Measurements from ENCODE around the gene RAB27A. TPM values are rescaled to one million over a fixed set of nuclear protein-coding genes. Genes with fewer than 3 reads are reported as not detected.
A peak's percentile ranks its signal among the peaks of the same experiment; 100 is the strongest.

The RAB27A gene
- total and polyA plus RNA-seq, 9 of the 15 experiments (the other 6 are each of a cell fraction or from before 2014, with no cell fraction given) = 31.5 to 171 (median 80.4) TPM

DNA sequence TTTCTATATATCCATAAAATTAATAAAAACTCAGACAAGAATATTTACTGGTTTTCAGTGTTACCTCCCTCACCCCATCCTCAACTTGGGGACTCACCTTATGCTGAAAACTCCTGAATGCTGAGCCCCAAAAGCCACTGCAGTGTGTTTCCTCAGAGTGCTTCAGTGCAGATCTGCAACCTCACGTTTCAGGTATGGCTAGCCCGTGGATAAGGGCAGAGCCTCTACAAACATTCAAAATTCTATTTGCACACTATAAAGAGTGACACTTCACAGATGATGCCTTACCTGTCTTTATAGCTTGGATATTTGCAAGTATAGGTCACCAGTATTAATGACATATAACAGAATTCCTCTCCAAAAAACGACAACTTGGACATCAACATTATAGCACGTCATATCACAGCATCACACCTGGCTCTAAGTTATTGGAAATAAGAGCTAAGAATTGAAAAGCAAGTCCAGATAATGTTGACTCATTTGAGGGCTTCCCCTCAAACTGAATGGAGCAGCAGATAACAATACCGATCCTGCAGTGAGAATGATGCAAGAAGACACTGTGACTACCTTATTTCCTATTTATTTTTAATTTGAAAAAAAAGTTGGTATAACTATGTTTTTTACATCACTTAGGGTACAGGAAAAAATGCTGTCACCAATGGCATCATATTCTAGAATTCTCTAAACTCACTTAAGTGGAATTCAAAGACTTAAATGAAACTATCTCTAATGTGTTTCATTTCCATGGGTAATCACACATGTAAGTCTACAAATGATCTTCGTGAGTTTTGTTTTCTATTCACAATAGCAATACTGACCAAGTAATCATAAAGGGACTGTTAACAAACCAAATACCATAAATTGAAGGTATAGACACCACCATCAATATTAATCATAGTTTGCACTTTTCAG is 52.1 kb downstream of the RAB27A start (continued):
- TF ChIP-seq, protein P1, sequence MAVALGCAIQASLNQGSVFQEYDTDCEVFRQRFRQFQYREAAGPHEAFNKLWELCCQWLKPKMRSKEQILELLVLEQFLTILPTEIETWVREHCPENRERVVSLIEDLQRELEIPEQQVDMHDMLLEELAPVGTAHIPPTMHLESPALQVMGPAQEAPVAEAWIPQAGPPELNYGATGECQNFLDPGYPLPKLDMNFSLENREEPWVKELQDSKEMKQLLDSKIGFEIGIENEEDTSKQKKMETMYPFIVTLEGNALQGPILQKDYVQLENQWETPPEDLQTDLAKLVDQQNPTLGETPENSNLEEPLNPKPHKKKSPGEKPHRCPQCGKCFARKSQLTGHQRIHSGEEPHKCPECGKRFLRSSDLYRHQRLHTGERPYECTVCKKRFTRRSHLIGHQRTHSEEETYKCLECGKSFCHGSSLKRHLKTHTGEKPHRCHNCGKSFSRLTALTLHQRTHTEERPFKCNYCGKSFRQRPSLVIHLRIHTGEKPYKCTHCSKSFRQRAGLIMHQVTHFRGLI (CRISPR knock-in tag; IDR thresholded peaks at IDR 0.05) = no peak
- peak; percentile 81 for TF ChIP-seq KLF16 (IDR thresholded peaks at IDR 0.05)
- TF ChIP-seq ZNF316 (IDR thresholded peaks at IDR 0.05) = peak; percentile 78
- peak; percentile 73 for TF ChIP-seq NEUROD1 (IDR thresholded peaks at IDR 0.05; ENCODE audit: borderline replicate concordance, low read depth, low read length, partially characterized antibody)
- TF ChIP-seq CBX3 (IDR thresholded peaks at IDR 0.05; ENCODE audit: borderline replicate concordance in 1 of 2, low read length in 2 of 2) = 0 out of 3 replicates have a peak, but pooled peaks of 1 of the 2 experiments have one; percentile 37
- peak; percentile 82; the same call in 1 of the 2 replicates for TF ChIP-seq CREB1 (IDR thresholded peaks at IDR 0.05)
- TF ChIP-seq CREB1 (CRISPR knock-in tag; IDR thresholded peaks at IDR 0.05) = no peak; the same call in 1 of the 2 replicates
- TF ChIP-seq, protein P2, sequence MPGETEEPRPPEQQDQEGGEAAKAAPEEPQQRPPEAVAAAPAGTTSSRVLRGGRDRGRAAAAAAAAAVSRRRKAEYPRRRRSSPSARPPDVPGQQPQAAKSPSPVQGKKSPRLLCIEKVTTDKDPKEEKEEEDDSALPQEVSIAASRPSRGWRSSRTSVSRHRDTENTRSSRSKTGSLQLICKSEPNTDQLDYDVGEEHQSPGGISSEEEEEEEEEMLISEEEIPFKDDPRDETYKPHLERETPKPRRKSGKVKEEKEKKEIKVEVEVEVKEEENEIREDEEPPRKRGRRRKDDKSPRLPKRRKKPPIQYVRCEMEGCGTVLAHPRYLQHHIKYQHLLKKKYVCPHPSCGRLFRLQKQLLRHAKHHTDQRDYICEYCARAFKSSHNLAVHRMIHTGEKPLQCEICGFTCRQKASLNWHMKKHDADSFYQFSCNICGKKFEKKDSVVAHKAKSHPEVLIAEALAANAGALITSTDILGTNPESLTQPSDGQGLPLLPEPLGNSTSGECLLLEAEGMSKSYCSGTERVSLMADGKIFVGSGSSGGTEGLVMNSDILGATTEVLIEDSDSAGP (CRISPR knock-in tag; IDR thresholded peaks at IDR 0.05) = no peak
- TF ChIP-seq BCOR (IDR thresholded peaks at IDR 0.05) = 0 out of 2 replicates have a peak, but pooled peaks have one; percentile 18
- peak; percentile 88 for TF ChIP-seq PML (IDR thresholded peaks at IDR 0.05; ENCODE audit: low read length)
- peak; percentile 66 for TF ChIP-seq NFIC (IDR thresholded peaks at IDR 0.05)
- TF ChIP-seq, protein P3, sequence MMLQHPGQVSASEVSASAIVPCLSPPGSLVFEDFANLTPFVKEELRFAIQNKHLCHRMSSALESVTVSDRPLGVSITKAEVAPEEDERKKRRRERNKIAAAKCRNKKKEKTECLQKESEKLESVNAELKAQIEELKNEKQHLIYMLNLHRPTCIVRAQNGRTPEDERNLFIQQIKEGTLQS (IDR thresholded peaks at IDR 0.05) = peak; percentile 98
- TF ChIP-seq, protein P3 (CRISPR knock-in tag; conservative IDR thresholded peaks at IDR 0.05) = 0 out of 2 replicates have a peak, but pooled peaks have one; percentile 32
- TF ChIP-seq CBFA2T2 (conservative IDR thresholded peaks at IDR 0.05) = peak; percentile 90
- TF ChIP-seq TBL1XR1 (IDR thresholded peaks at IDR 0.05; ENCODE audit: low read length in 2 of 2) = peak in 1 of 2 experiments; percentile 84; a peak in 2 of 4 replicates
- TF ChIP-seq ARNT (IDR thresholded peaks at IDR 0.05) = peak; percentile 43 to 82; a peak in 3 of 4 replicates
- TF ChIP-seq, protein P4, sequence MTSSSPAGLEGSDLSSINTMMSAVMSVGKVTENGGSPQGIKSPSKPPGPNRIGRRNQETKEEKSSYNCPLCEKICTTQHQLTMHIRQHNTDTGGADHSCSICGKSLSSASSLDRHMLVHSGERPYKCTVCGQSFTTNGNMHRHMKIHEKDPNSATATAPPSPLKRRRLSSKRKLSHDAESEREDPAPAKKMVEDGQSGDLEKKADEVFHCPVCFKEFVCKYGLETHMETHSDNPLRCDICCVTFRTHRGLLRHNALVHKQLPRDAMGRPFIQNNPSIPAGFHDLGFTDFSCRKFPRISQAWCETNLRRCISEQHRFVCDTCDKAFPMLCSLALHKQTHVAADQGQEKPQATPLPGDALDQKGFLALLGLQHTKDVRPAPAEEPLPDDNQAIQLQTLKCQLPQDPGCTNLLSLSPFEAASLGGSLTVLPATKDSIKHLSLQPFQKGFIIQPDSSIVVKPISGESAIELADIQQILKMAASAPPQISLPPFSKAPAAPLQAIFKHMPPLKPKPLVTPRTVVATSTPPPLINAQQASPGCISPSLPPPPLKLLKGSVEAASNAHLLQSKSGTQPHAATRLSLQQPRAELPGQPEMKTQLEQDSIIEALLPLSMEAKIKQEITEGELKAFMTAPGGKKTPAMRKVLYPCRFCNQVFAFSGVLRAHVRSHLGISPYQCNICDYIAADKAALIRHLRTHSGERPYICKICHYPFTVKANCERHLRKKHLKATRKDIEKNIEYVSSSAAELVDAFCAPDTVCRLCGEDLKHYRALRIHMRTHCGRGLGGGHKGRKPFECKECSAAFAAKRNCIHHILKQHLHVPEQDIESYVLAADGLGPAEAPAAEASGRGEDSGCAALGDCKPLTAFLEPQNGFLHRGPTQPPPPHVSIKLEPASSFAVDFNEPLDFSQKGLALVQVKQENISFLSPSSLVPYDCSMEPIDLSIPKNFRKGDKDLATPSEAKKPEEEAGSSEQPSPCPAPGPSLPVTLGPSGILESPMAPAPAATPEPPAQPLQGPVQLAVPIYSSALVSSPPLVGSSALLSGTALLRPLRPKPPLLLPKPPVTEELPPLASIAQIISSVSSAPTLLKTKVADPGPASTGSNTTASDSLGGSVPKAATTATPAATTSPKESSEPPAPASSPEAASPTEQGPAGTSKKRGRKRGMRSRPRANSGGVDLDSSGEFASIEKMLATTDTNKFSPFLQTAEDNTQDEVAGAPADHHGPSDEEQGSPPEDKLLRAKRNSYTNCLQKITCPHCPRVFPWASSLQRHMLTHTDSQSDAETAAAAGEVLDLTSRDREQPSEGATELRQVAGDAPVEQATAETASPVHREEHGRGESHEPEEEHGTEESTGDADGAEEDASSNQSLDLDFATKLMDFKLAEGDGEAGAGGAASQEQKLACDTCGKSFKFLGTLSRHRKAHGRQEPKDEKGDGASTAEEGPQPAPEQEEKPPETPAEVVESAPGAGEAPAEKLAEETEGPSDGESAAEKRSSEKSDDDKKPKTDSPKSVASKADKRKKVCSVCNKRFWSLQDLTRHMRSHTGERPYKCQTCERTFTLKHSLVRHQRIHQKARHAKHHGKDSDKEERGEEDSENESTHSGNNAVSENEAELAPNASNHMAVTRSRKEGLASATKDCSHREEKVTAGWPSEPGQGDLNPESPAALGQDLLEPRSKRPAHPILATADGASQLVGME (CRISPR knock-in tag; IDR thresholded peaks at IDR 0.05) = no peak
